Liver (tissue), 9 donors: ENCODE measurements around the gene RASSF7. TPM values are rescaled to one million over a fixed set of nuclear protein-coding genes. Genes with fewer than 3 reads are reported as not detected.

Experiments
- DNase-seq: peaks from one replicate; pipeline ENCODE4 v3.0.0-alpha.2; 2017; ENCODE audit warnings: low spot score
- H3K27ac ChIP-seq, 2 donors: one replicate each; pipeline ENCODE4 v1.7.0; 2013; ENCODE audit warnings: inconsistent platforms in 2 of 2, low read length in 2 of 2, control low read depth in 1 of 2, low read depth in 1 of 2, mild to moderate bottlenecking in 1 of 2
- H3K27me3 ChIP-seq, 4 donors: one replicate each; pipeline versions ENCODE4 v1.6.1 to v1.7.0; 2013; ENCODE audit warnings: low read length in 3 of 4, inconsistent platforms in 1 of 4, mild to moderate bottlenecking in 1 of 4, moderate library complexity in 1 of 4; ENCODE audit not compliant: control insufficient read depth in 4 of 4, insufficient read depth in 4 of 4
- H3K36me3 ChIP-seq, 4 donors: one replicate each; pipeline versions ENCODE4 v1.6.1 to v1.7.0; 2013; ENCODE audit warnings: low read length in 3 of 4, mild to moderate bottlenecking in 3 of 4, low read depth in 1 of 4, moderate library complexity in 1 of 4; ENCODE audit not compliant: control insufficient read depth in 4 of 4, insufficient read depth in 3 of 4
- H3K4me1 ChIP-seq, 4 donors: one replicate each; pipeline versions ENCODE4 v1.6.1 to v1.7.0; 2013; ENCODE audit warnings: low read length in 3 of 4, mild to moderate bottlenecking in 3 of 4, moderate library complexity in 1 of 4; ENCODE audit not compliant: control insufficient read depth in 4 of 4, insufficient read depth in 4 of 4
- H3K4me3 ChIP-seq, 3 donors: one replicate each; pipeline versions ENCODE4 v1.6.1 to v1.7.0; 2013; ENCODE audit warnings: low read length in 3 of 3, control low read depth in 1 of 3, low read depth in 1 of 3, mild to moderate bottlenecking in 1 of 3
- H3K9ac ChIP-seq, 2 donors: one replicate each; pipeline ENCODE4 v1.7.0; 2013; ENCODE audit warnings: low read length in 2 of 2, mild to moderate bottlenecking in 2 of 2, moderate library complexity in 2 of 2, control low read depth in 1 of 2, low read depth in 1 of 2
- H3K9me3 ChIP-seq, 4 donors: one replicate each; pipeline versions ENCODE4 v1.6.1 to v1.7.0; 2013; ENCODE audit warnings: low read length in 3 of 4; ENCODE audit not compliant: control insufficient read depth in 4 of 4
- ATF3 ChIP-seq: IDR thresholded peaks from 2 replicates; pipeline ENCODE4 v1.6.1; 2016; ENCODE audit warnings: antibody characterized with exemption
- CTCF ChIP-seq: fragments of 150-350 bp; IDR thresholded peaks from 2 replicates; pipeline ENCODE4 v1.5.1; 2017; ENCODE audit warnings: improper control_type of control experiment, low read depth, low read length; ENCODE audit not compliant: missing input control
- EGR1 ChIP-seq, 2 donors: IDR thresholded peaks; 2 replicates each; pipeline ENCODE4 v1.6.1; 2016 to 2018; ENCODE audit warnings: antibody characterized with exemption in 2 of 2, low read depth in 2 of 2
- FOXA1 ChIP-seq: IDR thresholded peaks from 2 replicates; pipeline ENCODE4 v1.6.1; 2016; ENCODE audit warnings: antibody characterized with exemption
- FOXA2 ChIP-seq: IDR thresholded peaks from 2 replicates; pipeline ENCODE4 v1.6.1; 2016; ENCODE audit warnings: antibody characterized with exemption
- GABPA ChIP-seq, 2 donors: IDR thresholded peaks in 1 of 2; conservative IDR thresholded peaks in 1 of 2; 2 replicates each; pipeline ENCODE4 v1.6.1; 2016; ENCODE audit warnings: antibody characterized with exemption in 2 of 2, mild to moderate bottlenecking in 1 of 2, moderate library complexity in 1 of 2
- HNF4A ChIP-seq, 2 donors: conservative IDR thresholded peaks; 2 replicates each; pipeline ENCODE4 v1.6.1; 2016; ENCODE audit warnings: antibody characterized with exemption in 2 of 2, mild to moderate bottlenecking in 2 of 2
- HNF4G ChIP-seq: IDR thresholded peaks from 2 replicates; pipeline ENCODE4 v1.6.1; 2016; ENCODE audit warnings: antibody characterized with exemption
- JUND ChIP-seq, 2 donors: IDR thresholded peaks; 2 replicates each; pipeline ENCODE4 v1.6.1; 2016; ENCODE audit warnings: antibody characterized with exemption in 2 of 2
- MAX ChIP-seq: IDR thresholded peaks from 2 replicates; pipeline ENCODE4 v1.6.1; 2016; ENCODE audit warnings: antibody characterized with exemption
- NR2F2 ChIP-seq: IDR thresholded peaks from 2 replicates; pipeline ENCODE4 v1.6.1; 2016; ENCODE audit warnings: antibody characterized with exemption
- RAD21 ChIP-seq, 2 donors: IDR thresholded peaks; 2 replicates each; pipeline ENCODE4 v1.6.1; 2016; ENCODE audit warnings: antibody characterized with exemption in 2 of 2, mild to moderate bottlenecking in 2 of 2
- REST ChIP-seq: IDR thresholded peaks from 2 replicates; pipeline ENCODE4 v1.6.1; 2016; ENCODE audit warnings: antibody characterized with exemption, mild to moderate bottlenecking
- RXRA ChIP-seq, 2 donors: IDR thresholded peaks; 2 replicates each; pipeline ENCODE4 v1.6.1; 2017 to 2018; ENCODE audit warnings: antibody characterized with exemption in 2 of 2, mild to moderate bottlenecking in 1 of 2
- SP1 ChIP-seq: IDR thresholded peaks from 2 replicates; pipeline ENCODE4 v1.6.1; 2018; ENCODE audit warnings: antibody characterized with exemption, mild to moderate bottlenecking
- TAF1 ChIP-seq: conservative IDR thresholded peaks from 2 replicates; pipeline ENCODE4 v1.6.1; 2016; ENCODE audit warnings: antibody characterized with exemption, mild to moderate bottlenecking
- YY1 ChIP-seq: IDR thresholded peaks from 2 replicates; pipeline ENCODE4 v1.6.1; 2016; ENCODE audit warnings: antibody characterized with exemption, mild to moderate bottlenecking
- ZBTB33 ChIP-seq: IDR thresholded peaks from 2 replicates; pipeline ENCODE4 v1.6.1; 2016; ENCODE audit warnings: antibody characterized with exemption
- WGBS: extraction: QIAGEN DNeasy Blood & Tissue Kit; methylation state at CpG from one replicate; pipeline ENCODE4 v1.1.7; 2013; 5-methylcytosine and 5-hydroxymethylcytosine counted together
- polyA plus RNA-seq, 2 donors: library from polyadenylated mRNA; stranded (reverse) in 1 of 2; unstranded in 1 of 2; fragments of 200-250 nt in 1 of 2; fragments of >200 nt in 1 of 2; fragmentation: Nextera tagmentation in 1 of 2; extraction: Ambion mirVana in 1 of 2; gene quantifications; one replicate each; pipeline versions ENCODE4 v1.2.1 to v1.2.3, GENCODE V29; 2013 to 2015
- total RNA-seq, 2 donors: library from RNA; depleted of rRNA; stranded (reverse); fragments of >200 nt; gene quantifications; one replicate each; pipeline ENCODE4 v1.2.3, GENCODE V29; 2014
- donor health status: healthy.
- donor health status: healthy.
- donor health status: healthy.
- donor health status: healthy.
- donor health status: healthy.

Gene RASSF7
- total and polyA plus RNA-seq, 4 donors = 11.5 to 50.4 (median 36.9) TPM

- peak; percentile 95 to 98 for TF ChIP-seq RXRA (IDR thresholded peaks at IDR 0.05)
- TF ChIP-seq TAF1 = no peak
- peak; percentile 75 for TF ChIP-seq NR2F2
These were observed 27.2 kb downstream of the RASSF7 start (continued) for GRCh38 chr11:587978-588380.

- no peak for TF ChIP-seq ZBTB33
- TF ChIP-seq FOXA2 = no peak
- TF ChIP-seq GABPA (IDR thresholded peaks at IDR 0.05 in 1 of 2, conservative IDR thresholded peaks at IDR 0.05 in 1 of 2) = no peak
- TF ChIP-seq EGR1 (IDR thresholded peaks at IDR 0.05; ENCODE audit: low read depth in 2 of 2) = no peak
- TF ChIP-seq REST = no peak
- TF ChIP-seq HNF4A (conservative IDR thresholded peaks at IDR 0.05) = no peak
- no peak for TF ChIP-seq FOXA1
- TF ChIP-seq SP1 = no peak
- TF ChIP-seq TAF1 = no peak
- TF ChIP-seq RAD21 (IDR thresholded peaks at IDR 0.05) = no peak
- TF ChIP-seq NR2F2 = no peak
- no peak for TF ChIP-seq JUND (IDR thresholded peaks at IDR 0.05)
- no peak for TF ChIP-seq MAX
- TF ChIP-seq RXRA (IDR thresholded peaks at IDR 0.05) = no peak
- no peak for TF ChIP-seq ATF3
- no peak for TF ChIP-seq YY1
- no peak for TF ChIP-seq CTCF
- TF ChIP-seq HNF4G = no peak
- Histone ChIP-seq H3K36me3 (peaks cover 22 to 51% (median 36%) of the 10 kb centered on the region in 4 donors), H3K4me1 (peaks cover 11 to 26% (median 22%) of the 10 kb centered on the region in 4 donors), H3K27ac (no peak overlapping the region), H3K9ac (no peak overlapping the region), H3K4me3 (no peak overlapping the region), H3K9me3 (no peaks in the 10 kb centered on the region), H3K27me3 (no peaks in the 10 kb centered on the region)
- 97% methylated on average over 26 of the region's 26 CpGs for whole genome bisulfite sequencing
- DNase-seq = no peak
These were observed 29.0 kb downstream of the RASSF7 start for GRCh38 chr11:589798-590197.
